ENCODE measurements around the gene SLCO2A1.

SLCO2A1 gene

GRCh38 chr3:133888726-133889340, 140.9 kb downstream of the SLCO2A1 start:
- no peak overlapping the region; a peak in 1 of 22 replicates for H3K4me2 ChIP-seq
- H4K20me1 ChIP-seq, result peaks cover 0 to under 1% (median 0%) of the 10 kb centered on the region in 11 experiments; a peak in 3 of 22 replicates
- no peaks in the 10 kb centered on the region for H3K36me3 ChIP-seq
- peaks cover 0 to 13% (median 2%) of the 10 kb centered on the region in 10 experiments; a peak in 9 of 20 replicates for H3K4me1 ChIP-seq
- H3K27me3 ChIP-seq, result peaks cover 2 to 16% (median 5%) of the 10 kb centered on the region in 11 experiments; a peak in 21 of 22 replicates
- TF ChIP-seq Cebpa-rat (IDR thresholded peaks at IDR 0.05), result no peak
- H3K4me3 ChIP-seq, result no peak overlapping the region
- H3K27ac ChIP-seq, result no peak overlapping the region
- no peaks in the 10 kb centered on the region for H3K9me3 ChIP-seq (replicated peaks in 1 of 11)
- H3K9ac ChIP-seq, result no peak overlapping the region

GRCh38 chr3:133887803-133888703, 141.7 kb downstream of the SLCO2A1 start:
- peak overlapping the region in 3 of 11 experiments; percentile 33 to 58 (median 52); a peak in 6 of 22 replicates for H3K4me2 ChIP-seq
- no peak overlapping the region for H3K4me3 ChIP-seq
- H3K4me1 ChIP-seq, result peaks cover 0 to 13% (median 2%) of the 10 kb centered on the region in 10 experiments; a peak in 9 of 20 replicates
- H4K20me1 ChIP-seq, result no peaks in the 10 kb centered on the region; a peak in 3 of 22 replicates
- H3K27me3 ChIP-seq, result peaks cover 0 to 8% (median 0%) of the 10 kb centered on the region in 11 experiments; a peak in 5 of 22 replicates
- H3K27ac ChIP-seq, result peak overlapping the region in 2 of 11 experiments; percentile 19 to 22; a peak in 2 of 22 replicates
- no peak overlapping the region for H3K9ac ChIP-seq
- no peaks in the 10 kb centered on the region for H3K9me3 ChIP-seq (replicated peaks in 1 of 11)
- H3K36me3 ChIP-seq, result no peaks in the 10 kb centered on the region
- TF ChIP-seq Cebpa-rat (IDR thresholded peaks at IDR 0.05), result no peak

- no peak overlapping the region for H3K27ac ChIP-seq
- no peak overlapping the region for H3K4me3 ChIP-seq
- no peaks in the 10 kb centered on the region; a peak in 2 of 22 replicates for H4K20me1 ChIP-seq
- H3K9ac ChIP-seq, result no peak overlapping the region
- peak overlapping the region in 3 of 11 experiments; percentile 33 to 58 (median 52); a peak in 6 of 22 replicates for H3K4me2 ChIP-seq
- no peaks in the 10 kb centered on the region for H3K27me3 ChIP-seq
- peaks cover under 1 to 4% (median 3%) of the 10 kb centered on the region in 11 experiments; a peak in 15 of 22 replicates for H3K9me3 ChIP-seq (replicated peaks in 1 of 11)
- TF ChIP-seq Cebpa-rat (IDR thresholded peaks at IDR 0.05), result no peak
- H3K4me1 ChIP-seq, result peaks cover 0 to 16% (median 4%) of the 10 kb centered on the region in 10 experiments; a peak in 12 of 20 replicates
- no peaks in the 10 kb centered on the region for H3K36me3 ChIP-seq
Measured at GRCh38 chr3:133887074-133887802, 142.5 kb downstream of the SLCO2A1 start.

GRCh38 chr3:133886031-133886722, 143.5 kb downstream of the SLCO2A1 start:
- Histone ChIP-seq H4K20me1 (no peaks in the 10 kb centered on the region; a peak in 1 of 22 replicates), H3K4me3 (no peak overlapping the region), H3K9ac (no peak overlapping the region), H3K36me3 (no peaks in the 10 kb centered on the region), H3K27me3 (no peaks in the 10 kb centered on the region), H3K4me2 (no peak overlapping the region), H3K27ac (no peak overlapping the region), H3K9me3 (replicated peaks in 1 of 11) (peaks cover 7 to 15% (median 9%) of the 10 kb centered on the region in 11 experiments; a peak in 16 of 22 replicates), H3K4me1 (peaks cover 0 to 26% (median 9%) of the 10 kb centered on the region in 10 experiments; a peak in 15 of 20 replicates)
- no peak for TF ChIP-seq Cebpa-rat (IDR thresholded peaks at IDR 0.05)

- H4K20me1 ChIP-seq, result no peaks in the 10 kb centered on the region; a peak in 1 of 22 replicates
- H3K4me2 ChIP-seq, result no peak overlapping the region
- no peak for TF ChIP-seq Cebpa-rat (IDR thresholded peaks at IDR 0.05)
- no peak overlapping the region for H3K4me3 ChIP-seq
- H3K9me3 ChIP-seq (replicated peaks in 1 of 11), result peaks cover 7 to 19% (median 10%) of the 10 kb centered on the region in 11 experiments; a peak in 16 of 22 replicates
- H3K36me3 ChIP-seq, result no peaks in the 10 kb centered on the region
- H3K4me1 ChIP-seq, result peaks cover 0 to 27% (median 9%) of the 10 kb centered on the region in 10 experiments; a peak in 15 of 20 replicates
- H3K27me3 ChIP-seq, result no peaks in the 10 kb centered on the region
- no peak overlapping the region for H3K9ac ChIP-seq
- H3K27ac ChIP-seq, result no peak overlapping the region
Measured at GRCh38 chr3:133884887-133885711, 144.6 kb downstream of the SLCO2A1 start.

- H3K27ac ChIP-seq, result no peak overlapping the region
- H3K4me3 ChIP-seq, result no peak overlapping the region
- no peaks in the 10 kb centered on the region for H3K36me3 ChIP-seq
- H3K4me1 ChIP-seq, result peaks cover 0 to 27% (median 9%) of the 10 kb centered on the region in 10 experiments; a peak in 15 of 20 replicates
- TF ChIP-seq Cebpa-rat (IDR thresholded peaks at IDR 0.05), result no peak
- no peak overlapping the region for H3K9ac ChIP-seq
- no peaks in the 10 kb centered on the region for H3K27me3 ChIP-seq
- H3K9me3 ChIP-seq (replicated peaks in 1 of 11), result peaks cover 7 to 19% (median 10%) of the 10 kb centered on the region in 11 experiments; a peak in 16 of 22 replicates
- no peak overlapping the region for H3K4me2 ChIP-seq
- H4K20me1 ChIP-seq, result no peaks in the 10 kb centered on the region; a peak in 1 of 22 replicates
Measured at GRCh38 chr3:133884054-133884886, 145.5 kb downstream of the SLCO2A1 start.

- TF ChIP-seq Cebpa-rat (IDR thresholded peaks at IDR 0.05), result no peak
- peaks cover 7 to 19% (median 12%) of the 10 kb centered on the region in 11 experiments; a peak in 17 of 22 replicates for H3K9me3 ChIP-seq (replicated peaks in 1 of 11)
Measured at GRCh38 chr3:133883641-133884040, 146.1 kb downstream of the SLCO2A1 start.

More at GRCh38 chr3:133883641-133884040, 146.1 kb downstream of the SLCO2A1 start:
- no peaks in the 10 kb centered on the region; a peak in 1 of 22 replicates for H4K20me1 ChIP-seq
- no peak overlapping the region for H3K4me3 ChIP-seq
- H3K4me1 ChIP-seq, result peaks cover 0 to 27% (median 9%) of the 10 kb centered on the region in 10 experiments; a peak in 15 of 20 replicates
- no peaks in the 10 kb centered on the region for H3K36me3 ChIP-seq
- H3K27ac ChIP-seq, result no peak overlapping the region
- H3K9ac ChIP-seq, result no peak overlapping the region
- H3K27me3 ChIP-seq, result no peaks in the 10 kb centered on the region
- no peak overlapping the region for H3K4me2 ChIP-seq
